GM10266 (cell line): ENCODE data around the gene FNDC10.

Experiments used
- DNase-seq: peaks from one replicate; pipeline ENCODE4 v3.0.0; 2012; ENCODE audit errors: extremely low spot score
- TF ChIP-seq, protein P1 (sequence below): IDR thresholded peaks from 2 replicates; pipeline ENCODE4 v1.5.1; 2012; ENCODE audit warnings: mild to moderate bottlenecking, low read depth; ENCODE audit not compliant: control insufficient read depth, insufficient read depth; ENCODE audit errors: missing control alignments

Gene FNDC10

DNA sequence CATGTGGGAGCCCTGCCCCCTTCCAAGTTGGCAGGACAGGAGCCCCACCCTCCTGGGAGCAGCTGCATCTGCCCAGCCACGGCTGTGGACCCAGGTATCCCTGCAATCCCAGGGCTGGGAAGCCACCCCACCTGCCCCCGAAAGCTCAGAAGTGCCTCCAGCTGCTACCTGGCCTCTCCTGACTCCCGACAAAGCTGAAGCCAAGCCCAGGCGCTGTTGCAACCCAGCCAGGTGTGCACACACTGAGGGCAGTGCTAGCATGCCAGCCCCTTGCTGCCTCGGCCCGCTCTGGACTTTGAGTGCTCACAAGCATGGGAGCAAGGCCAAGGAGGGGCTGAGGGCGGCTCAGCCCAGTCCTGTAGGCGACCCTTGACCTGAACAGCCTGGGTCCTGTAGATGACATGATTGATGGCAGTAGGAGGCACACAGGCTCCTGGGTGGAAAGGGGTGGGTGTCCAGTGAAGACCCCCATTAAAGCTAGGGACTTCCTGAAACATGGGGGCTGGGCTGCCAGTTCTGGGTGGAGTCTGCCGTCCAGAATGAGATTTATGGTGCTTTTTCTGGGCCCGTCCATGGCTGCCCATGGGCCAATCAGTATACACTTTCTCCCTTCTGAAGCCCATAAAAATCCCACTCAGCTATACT, 22.4 kb downstream of the FNDC10 start:
- no peak for DNase-seq

DNA sequence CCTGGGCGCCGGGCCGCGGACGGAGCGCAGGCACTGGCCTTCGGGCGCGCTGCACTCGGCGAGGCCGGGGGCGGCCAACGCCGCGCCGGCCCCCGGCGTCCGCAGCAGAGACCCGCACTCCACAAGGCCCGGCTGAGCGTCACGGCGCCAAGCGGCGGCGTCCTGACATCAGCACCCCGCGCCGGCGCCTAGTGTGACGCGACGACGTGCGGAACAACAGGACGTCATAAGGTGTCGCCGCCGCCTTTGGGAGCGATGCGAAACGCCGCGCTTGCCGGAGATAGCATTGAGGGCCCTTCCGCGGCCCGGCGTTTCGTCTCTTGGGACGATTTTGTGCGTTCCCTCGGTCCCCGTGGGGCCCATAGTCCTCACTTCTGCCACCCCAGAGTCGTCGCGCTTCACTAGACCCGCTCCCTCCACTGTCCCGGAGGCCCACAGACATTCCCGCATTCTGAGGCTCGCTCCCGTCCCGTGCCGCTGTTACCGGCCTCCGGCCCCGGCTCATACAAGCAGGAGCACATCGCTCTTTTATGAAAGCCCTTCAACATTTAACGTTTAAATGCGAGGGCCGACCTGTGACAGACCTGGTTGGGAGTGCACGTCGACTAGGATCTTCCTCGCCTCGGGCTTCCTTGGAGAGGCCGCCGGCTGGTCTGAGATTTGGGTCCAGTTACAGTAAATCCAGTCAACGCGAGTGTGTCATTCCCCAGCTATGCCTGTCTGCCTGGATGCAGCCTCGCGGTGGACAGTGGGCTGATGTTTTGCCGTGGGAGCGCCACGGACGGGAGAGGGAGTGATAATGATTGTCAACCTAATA, 25.0 kb downstream of the FNDC10 start, which contains the start of gene SSU72:
Gene SSU72, minus strand, starts transcription at position 143 of the 817 bp plus-strand sequence. CDS start 306 bp downstream, outside the sequence.
- TF ChIP-seq, protein P1, sequence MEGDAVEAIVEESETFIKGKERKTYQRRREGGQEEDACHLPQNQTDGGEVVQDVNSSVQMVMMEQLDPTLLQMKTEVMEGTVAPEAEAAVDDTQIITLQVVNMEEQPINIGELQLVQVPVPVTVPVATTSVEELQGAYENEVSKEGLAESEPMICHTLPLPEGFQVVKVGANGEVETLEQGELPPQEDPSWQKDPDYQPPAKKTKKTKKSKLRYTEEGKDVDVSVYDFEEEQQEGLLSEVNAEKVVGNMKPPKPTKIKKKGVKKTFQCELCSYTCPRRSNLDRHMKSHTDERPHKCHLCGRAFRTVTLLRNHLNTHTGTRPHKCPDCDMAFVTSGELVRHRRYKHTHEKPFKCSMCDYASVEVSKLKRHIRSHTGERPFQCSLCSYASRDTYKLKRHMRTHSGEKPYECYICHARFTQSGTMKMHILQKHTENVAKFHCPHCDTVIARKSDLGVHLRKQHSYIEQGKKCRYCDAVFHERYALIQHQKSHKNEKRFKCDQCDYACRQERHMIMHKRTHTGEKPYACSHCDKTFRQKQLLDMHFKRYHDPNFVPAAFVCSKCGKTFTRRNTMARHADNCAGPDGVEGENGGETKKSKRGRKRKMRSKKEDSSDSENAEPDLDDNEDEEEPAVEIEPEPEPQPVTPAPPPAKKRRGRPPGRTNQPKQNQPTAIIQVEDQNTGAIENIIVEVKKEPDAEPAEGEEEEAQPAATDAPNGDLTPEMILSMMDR, result no peak
- DNase-seq, result peak; percentile 98

More for the DNA sequence above, 22.4 kb downstream of the FNDC10 start:
- TF ChIP-seq, protein P1, result no peak

DNA sequence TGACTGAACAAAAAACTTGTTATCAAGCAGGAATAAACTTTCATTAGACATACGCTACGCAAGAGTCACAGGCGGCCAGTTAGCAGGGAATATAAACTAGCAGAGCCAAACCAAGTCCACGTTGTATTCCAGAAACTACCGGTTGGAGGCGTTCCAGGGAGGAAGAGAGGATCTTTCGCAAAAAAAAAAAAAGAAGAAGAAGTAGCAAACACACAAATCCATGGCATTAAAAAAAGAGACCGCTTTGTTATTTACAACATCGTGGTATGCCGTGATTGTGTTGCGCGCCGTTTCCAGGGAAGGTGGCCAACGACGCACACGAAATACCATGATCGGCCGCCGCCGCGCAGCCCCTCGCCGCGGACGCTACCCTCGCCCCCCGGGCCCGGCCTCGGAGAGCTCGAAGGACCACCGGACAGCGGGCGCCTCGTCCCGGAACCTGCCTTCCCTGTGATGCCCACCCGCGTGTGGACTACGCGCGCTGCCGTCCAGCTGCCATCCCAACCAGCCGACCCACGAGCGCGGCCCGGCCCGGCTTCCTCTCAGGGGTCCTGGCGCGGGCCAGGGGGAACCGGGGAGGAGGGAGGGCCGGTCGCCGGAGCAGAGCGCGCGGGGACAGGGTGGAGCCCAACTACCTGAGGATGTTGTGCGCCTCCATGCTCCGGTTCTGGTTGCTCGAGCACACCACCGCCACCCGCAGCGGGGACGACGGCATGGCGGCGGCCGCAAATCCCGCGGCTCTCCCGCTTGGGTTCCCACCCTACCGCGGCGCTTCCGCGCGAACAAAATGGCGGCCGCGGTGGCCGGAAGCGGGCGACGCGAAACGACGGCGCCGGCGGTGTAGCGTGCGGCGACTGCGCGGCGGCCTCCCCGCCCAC, 25.9 kb downstream of the FNDC10 start:
- TF ChIP-seq, protein P1, result no peak
- peak; percentile 92 for DNase-seq

DNA sequence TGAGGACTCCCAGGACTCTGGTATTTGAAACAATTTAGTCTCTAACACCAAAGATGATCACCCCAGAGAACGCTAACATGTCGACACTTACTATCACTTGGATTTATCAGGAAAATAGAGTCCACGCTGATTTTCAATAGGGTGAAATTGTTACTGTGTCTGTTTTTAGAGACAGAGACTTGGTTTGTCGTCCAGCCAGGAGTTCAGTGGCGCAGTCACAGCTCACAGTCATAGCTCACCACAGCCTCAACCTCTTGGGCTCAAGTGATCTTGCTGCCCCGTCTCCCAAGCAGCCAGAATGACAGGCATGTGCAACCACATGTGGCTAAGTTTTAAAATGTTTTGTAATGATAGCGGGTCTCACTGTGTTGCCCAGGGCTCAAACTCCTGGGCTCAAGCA, 30.6 kb downstream of the FNDC10 start:
- TF ChIP-seq, protein P1, result no peak
- no peak for DNase-seq

DNA sequence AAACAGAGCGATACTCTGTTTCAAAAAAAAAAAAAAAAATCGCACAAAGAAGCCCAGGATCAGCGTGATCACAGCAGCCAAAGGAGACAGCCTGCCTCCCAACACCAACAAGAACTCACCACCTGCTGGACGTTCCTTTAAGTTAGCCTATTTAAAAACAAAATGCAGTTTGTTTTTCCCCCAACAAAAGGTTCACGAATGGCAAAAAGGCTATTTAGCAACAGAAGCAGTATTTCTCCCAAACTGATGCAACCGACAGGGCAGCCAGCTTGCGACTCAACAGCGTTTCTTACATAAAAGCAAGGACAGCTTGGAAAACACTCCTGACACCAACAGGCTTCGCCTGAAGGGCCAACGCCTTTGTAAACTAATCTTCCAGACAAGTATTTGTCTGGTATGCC, 32.0 kb downstream of the FNDC10 start:
- no peak for DNase-seq
- TF ChIP-seq, protein P1, result no peak

DNA sequence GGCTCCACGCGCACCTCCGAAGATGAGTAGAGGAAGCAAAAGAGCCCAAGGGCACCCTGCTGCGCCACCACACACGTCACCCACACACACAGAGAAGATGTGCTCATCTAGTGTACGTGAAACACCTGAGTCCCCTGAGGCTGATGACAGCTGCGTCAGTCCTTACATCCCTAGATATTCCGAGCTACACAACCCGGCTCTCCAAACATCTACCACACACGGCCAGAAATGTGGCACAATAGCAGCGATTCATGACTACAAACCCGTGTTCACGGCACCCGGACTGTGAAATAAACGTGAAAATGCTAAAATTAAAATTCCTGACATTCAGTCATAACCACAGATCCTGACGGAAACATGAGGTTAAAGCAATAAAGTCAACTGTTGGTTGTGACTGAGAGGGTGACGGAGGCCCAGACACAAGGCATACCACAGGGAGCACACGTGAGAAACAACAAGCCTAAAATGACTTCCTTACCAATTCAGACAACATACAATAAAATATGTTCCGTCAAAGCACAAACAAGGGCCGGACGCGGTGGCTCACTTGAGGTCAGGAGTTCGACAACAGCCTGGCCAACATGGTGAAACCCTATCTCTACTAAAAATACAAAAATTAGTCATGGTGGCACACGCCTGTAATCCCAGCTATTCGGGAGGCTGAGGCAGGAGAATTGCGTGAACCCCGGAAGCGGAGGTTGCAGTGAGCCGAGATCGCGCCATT, 32.6 kb downstream of the FNDC10 start:
- TF ChIP-seq, protein P1, result no peak
- DNase-seq, result no peak
